Measurements from ENCODE around the gene POU6F2.

DNA sequence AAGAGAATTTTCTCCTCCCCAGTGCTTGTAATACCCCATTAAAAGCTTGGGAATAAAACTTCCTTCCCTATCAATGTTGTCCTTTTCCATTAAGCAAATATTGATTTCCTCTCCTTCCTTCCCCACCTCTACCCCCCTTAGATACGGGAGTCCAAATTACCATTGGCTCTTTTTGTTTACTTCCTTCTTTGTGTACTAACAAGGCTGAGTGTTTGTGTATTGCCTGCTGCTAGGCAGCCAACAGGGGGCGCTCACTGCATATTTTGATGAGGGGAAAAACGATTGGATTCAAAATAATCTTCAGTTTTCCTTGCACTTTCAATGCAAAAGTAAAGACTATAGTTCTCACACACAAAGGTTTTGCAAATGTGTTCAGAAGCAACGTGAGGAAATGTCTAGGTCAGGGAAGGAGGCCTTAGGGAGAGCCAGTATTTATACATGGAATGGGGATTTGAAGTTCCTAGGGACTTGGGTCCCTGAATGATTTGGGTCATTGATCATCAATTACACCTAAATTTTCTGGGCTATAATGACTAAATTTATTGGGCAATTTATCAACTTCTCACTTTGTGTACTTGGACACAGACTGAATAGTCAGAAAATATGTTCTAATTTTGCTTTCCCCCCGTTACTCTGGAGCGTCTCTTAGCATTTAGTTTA, 45.1 kb upstream of the POU6F2 start:
- TF ChIP-seq, protein P1, sequence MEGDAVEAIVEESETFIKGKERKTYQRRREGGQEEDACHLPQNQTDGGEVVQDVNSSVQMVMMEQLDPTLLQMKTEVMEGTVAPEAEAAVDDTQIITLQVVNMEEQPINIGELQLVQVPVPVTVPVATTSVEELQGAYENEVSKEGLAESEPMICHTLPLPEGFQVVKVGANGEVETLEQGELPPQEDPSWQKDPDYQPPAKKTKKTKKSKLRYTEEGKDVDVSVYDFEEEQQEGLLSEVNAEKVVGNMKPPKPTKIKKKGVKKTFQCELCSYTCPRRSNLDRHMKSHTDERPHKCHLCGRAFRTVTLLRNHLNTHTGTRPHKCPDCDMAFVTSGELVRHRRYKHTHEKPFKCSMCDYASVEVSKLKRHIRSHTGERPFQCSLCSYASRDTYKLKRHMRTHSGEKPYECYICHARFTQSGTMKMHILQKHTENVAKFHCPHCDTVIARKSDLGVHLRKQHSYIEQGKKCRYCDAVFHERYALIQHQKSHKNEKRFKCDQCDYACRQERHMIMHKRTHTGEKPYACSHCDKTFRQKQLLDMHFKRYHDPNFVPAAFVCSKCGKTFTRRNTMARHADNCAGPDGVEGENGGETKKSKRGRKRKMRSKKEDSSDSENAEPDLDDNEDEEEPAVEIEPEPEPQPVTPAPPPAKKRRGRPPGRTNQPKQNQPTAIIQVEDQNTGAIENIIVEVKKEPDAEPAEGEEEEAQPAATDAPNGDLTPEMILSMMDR (IDR thresholded peaks at IDR 0.05 in 4 of 5, conservative IDR thresholded peaks at IDR 0.05 in 1 of 5), result peak; percentile 41 to 70 (median 51)
- TF ChIP-seq POLR2A (IDR thresholded peaks at IDR 0.05), result no peak
